Activated CD4-positive, CD25-positive, alpha-beta regulatory T cell (primary cell): ENCODE measurements around the gene ARHGAP45.
"Not testable (repeated sequence)": the region's sequence is repeated elsewhere in the genome, so short reads cannot be mapped to it uniquely, and the experiment has no call there.

Experiments
- DNase-seq, 4 experiments: peaks; one replicate each; lab custom pipeline; 2025; lab: John Stamatoyannopoulos, UW

The ARHGAP45 gene, protein sequence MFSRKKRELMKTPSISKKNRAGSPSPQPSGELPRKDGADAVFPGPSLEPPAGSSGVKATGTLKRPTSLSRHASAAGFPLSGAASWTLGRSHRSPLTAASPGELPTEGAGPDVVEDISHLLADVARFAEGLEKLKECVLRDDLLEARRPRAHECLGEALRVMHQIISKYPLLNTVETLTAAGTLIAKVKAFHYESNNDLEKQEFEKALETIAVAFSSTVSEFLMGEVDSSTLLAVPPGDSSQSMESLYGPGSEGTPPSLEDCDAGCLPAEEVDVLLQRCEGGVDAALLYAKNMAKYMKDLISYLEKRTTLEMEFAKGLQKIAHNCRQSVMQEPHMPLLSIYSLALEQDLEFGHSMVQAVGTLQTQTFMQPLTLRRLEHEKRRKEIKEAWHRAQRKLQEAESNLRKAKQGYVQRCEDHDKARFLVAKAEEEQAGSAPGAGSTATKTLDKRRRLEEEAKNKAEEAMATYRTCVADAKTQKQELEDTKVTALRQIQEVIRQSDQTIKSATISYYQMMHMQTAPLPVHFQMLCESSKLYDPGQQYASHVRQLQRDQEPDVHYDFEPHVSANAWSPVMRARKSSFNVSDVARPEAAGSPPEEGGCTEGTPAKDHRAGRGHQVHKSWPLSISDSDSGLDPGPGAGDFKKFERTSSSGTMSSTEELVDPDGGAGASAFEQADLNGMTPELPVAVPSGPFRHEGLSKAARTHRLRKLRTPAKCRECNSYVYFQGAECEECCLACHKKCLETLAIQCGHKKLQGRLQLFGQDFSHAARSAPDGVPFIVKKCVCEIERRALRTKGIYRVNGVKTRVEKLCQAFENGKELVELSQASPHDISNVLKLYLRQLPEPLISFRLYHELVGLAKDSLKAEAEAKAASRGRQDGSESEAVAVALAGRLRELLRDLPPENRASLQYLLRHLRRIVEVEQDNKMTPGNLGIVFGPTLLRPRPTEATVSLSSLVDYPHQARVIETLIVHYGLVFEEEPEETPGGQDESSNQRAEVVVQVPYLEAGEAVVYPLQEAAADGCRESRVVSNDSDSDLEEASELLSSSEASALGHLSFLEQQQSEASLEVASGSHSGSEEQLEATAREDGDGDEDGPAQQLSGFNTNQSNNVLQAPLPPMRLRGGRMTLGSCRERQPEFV

DNA sequence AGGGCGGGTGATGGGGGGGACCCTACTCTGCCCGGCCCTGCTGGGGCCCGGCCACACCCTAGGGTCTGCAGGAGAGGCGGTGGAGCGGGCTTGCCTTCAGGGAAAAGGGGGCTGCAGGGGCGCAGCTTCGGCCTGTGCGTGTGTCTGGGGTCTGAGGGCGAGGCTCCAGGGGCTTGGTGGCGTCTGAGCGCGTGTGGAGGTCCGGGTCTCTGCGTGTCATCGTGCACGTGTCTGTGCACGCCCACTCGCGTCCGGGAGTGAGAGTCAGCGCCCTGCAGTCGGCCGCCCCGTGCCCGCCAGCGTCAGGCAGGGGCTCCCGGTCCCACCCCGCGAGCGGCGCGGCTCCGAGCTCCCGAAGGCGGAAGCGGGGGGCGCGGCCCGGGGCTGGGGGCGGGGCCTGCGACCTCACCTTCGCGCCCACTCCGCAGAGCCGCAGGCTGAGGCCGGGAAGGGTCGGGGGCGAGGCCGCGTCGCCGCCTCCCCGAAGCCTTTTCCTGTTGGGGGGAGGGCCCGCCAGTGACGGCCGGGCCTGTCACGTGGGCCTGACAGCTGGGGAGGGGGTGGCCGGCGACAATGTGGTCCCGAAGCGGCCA, at the start of gene ARHGAP45:
TSS of gene ARHGAP45 (plus strand) at position 420 of the 593 bp plus-strand sequence. CDS start 239 bp downstream, outside the sequence.
- DNase-seq, result peak; percentile 56 to 74 (median 65)

DNA sequence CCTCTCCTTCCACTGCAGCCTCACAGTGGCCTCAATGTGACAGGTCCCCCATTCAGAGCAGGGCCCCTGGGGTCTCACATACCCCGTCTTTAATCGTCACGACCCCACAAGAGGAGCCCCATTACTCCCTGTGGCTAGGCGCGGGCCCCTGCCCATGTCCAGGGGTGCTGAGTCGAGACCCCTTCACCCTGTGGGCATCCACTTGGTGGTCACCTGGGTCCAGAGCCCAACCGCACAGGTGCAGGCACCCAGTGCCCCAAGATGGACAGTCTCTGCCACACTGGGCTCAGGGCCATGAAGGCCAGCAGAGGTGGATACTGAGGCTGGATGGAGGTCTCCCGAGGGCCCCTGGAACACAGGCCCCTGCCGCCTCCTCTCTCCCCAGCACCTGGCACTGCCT, 49.1 kb upstream of the ARHGAP45 start:
- no peak for DNase-seq

DNA sequence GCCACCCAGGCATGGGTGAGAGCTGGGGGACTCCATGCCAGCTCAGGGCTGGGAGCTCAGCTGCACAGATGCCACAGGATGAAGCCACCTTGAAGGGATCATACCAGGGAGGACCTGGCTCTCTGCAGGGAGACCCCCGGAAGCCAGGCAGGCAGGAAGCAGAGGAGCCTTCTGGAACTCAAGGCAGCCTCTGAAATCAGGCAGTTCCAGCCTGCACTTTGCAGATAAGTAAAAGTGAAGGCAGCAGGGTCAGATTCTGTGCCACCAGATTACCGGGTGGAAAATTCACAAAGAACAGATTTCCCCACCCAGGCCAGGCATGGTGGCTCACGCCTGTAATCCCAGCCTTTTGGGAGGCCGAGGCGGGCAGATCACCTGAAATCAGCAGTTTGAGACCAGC, 48.6 kb upstream of the ARHGAP45 start:
- no peak for DNase-seq

DNA sequence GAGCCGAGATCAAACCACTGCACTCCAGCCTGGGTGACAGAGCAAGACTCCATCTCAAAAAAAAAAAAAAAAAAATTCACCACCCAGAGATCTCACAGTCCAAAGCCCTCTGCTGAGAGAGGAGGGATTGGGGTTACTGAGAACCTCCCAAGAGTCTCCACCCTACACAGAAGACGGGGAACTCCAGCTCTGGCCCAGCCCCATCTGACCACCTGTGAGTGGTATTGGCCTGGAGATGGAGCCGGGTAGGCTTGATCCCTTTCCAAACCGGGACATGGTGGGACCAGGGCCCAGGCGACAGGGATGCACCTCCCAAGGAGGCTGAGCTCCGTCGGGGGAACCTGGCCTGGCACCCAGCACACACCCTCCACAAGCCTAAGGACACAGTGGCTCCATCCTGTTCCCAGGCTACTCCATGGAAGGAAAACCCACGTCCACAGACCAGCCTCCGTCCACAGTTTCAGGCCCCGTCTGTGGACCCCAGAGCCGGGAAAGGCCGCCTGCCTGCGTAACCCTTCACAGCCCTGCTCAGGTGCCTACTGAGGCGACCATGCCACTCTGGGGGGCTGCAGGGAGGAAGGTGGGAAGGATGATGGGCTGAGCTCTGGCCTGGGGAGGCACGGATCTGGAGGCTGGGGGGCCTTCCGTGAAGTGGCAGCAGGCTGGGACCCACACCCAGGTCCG, 47.9 kb upstream of the ARHGAP45 start:
- no peak for DNase-seq

DNA sequence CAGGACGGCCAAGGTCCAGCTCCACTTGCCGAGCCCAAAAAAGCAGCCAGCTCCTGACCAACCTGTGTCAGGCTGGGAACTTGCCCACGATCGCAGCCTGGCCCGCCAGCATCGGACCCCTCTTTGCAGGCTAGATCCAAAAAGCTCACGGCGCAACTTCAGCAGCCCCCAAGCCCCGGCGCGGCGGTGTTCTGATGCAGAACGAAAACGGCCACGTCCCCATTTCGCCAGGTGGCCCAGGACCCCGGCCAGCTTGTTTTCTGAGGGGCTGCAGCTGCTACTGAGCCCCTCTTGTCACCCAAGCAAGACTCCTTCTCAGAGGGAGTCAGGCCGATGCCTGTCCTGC, 47.4 kb upstream of the ARHGAP45 start:
- no peak for DNase-seq

DNA sequence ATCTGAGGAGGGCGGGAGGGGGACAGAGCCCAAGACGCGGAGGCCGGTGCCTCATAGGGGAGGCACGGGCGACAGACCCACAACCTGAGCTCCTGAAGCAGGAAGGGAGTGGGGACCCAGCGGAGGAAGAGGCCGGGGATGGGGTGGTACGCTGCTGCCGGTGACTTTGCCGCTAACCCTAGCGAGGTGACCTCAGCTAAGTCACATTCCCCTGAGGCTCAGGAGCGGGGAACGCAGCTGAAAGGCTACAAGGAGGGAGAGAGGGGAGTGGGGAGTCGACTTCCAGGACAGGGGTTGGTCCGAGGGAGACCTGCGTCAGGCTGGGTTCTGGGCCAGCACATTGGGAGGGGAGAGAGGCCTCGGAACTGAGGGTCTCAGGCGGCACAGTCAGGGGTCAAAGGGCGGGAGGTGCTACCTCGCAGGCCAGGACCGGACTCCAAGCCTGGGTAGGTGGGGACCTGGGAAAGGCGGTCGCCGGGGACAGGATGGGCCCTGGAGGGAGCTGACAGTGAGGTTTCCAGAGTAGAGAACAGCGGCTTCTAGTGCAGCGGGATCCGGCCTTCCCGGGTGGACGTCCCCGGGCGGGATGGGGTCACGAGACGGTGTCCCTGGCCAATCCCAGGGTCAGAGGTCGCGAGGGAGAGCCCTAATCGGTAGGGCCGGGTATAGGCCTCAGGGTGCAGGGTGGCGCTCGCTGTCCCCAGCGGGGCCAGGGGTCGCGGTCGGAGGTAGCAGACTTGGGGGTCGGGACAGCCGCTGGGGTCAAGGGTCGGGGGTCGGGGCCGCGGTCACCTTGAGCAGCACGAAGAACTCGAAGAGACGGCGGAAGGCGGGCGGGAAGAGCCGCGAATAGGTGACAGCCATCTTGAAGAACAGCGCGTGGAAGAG, 46.7 kb upstream of the ARHGAP45 start:
- DNase-seq, result no peak

DNA sequence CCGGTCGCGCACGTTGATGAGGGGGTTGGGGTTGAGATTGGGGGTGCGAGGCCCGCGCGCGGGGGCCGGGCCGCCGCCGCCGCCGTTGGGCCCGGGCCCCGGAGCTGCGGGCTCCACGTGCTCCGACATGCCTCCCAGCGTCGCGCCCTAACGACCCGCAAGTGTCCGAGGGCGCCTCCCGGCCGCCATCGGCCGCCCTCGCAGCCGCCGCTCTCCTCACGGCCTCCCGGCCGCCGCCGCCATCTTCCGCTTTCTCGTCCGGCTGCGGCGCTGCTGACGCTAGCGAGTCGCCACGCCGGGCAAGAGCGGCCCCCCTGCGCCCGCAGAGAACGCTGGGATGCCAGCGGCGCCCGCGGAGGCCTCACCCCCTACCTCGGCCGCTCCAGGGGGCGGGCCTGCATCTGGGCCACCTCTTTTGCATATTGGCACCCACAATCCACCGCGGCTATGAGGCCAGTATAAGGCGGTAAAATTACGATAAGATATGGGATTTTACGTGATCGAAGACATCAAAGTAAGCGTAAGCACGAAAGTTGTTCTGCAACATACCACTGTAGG, 46.0 kb upstream of the ARHGAP45 start, which contains the start of gene TMEM259:
TSS of gene TMEM259 (minus strand) at position 256 of the 558 bp plus-strand sequence. CDS start at position 129, 127 bp downstream.
- peak; percentile 91 to 97 (median 96) for DNase-seq

DNA sequence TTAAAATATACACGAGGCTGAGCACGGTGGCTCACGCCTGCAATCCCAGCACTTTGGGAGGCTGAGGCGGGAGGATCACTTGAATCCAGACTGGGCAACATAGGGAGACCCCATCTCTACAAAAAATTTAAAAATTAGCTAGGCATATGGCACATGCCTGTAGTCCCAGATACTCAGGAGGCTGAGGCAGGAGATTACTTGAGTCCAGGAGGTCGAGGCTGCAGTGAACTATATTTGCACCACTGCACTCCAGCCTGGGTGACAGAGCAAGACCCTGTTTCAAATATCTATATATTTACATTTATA, 43.1 kb upstream of the ARHGAP45 start:
- not testable (repeated sequence) for DNase-seq

DNA sequence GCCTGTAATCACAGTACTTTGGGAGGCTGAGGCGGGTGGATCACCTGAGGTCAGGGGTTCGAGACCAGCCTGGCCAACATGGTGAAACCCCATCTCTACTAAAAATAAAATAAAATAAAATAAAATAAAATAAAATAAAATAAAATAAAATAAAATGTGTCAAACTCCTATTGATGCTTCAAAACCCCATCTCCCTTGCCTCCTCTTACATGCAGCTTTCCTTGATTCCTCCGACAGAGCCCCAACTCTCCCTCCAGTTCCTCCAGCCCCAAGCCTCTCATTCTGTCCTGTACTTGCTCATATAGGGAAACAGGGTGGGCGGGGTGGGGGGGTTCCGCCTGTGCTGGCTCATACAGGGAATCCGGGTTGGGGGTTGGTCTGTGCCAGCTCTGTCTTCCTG, 41.9 kb upstream of the ARHGAP45 start:
- DNase-seq, result not testable (repeated sequence)

DNA sequence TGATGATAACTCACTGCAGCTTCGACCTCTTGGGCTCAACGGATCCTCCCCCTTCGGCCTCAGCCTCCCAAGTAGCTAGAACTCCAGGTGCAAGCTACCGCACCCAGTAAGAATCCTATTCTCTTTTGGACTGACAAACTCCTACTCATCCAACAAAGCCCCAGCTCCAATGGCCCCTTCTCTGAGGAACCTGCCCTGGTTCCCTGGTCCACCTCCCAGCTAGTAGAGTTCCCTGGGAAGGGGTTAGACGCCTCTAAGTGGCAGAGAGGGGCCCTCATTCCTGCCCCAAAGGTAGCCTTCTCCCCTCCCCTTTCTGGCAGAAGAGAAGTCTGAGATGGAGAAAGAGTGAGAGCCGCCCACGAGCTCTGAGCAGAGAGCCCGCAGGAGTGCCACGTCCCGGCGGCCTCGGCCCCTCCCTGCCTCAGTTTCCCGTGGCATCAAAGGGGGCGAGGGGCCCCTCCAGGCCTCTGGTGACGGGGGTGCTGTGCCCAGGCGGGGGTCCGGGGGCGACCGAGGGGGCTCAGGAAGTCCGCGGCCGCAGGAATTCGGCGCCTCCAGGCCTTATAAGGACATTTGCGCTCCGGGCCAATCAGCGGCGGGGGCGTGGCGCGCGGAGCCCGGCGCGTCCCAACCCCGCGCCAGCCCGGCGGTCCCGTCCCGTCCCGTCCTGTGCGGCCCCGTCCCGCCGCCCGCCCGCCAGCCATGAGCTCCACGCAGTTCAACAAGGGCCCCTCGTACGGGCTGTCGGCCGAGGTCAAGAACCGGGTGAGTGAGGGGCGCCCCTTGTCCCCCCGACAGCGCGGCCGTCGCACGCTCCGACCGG, 40.8 kb upstream of the ARHGAP45 start, which contains the start of gene CNN2:
TSS of gene CNN2 (plus strand) at position 649 of the 823 bp plus-strand sequence. CDS start at position 703, 54 bp downstream.
- DNase-seq, result peak in 3 of 4 experiments; percentile 27 to 40 (median 30)

DNA sequence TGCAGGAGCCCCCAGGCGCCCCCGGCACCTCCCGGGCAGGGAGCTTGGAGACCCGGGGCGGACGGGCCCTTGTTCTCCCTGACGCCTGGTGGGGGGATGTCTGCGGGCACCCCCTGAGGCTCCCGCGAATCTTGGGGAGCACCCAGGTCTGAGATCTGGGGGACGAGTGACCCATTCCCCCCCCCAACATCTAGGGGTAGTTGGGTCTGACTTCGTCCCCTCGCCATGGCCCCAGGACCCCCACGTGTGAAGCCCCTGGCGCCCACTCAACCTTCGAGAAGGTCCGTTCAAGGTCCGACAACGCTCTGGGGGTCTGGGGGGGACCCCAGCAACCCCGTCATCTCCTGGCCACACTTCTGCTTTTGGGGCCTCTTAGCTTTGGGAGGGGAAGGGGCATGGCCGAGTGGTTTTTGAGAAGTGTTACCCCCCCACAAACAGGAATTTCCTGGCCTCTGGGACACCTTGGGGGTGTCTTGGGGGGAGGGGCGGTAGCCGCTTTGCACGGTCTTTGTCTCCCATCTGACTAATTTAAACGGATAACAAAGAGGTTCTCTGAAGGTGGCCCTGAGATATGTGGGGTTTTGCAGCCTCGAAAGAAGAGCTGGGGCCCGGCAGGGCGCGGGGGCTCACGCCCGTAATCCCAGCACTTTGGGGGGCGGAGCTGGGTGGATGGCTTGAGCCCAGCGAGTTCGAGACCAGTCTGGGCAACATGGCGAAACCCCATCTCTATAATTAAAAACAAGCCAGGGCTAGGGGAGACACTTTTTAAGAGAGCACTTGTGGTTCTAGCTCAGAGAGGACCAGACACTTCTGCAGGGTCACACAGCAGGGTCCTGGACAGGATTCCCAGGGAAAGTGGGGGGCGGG, 40.0 kb upstream of the ARHGAP45 start:
- DNase-seq, result no peak

DNA sequence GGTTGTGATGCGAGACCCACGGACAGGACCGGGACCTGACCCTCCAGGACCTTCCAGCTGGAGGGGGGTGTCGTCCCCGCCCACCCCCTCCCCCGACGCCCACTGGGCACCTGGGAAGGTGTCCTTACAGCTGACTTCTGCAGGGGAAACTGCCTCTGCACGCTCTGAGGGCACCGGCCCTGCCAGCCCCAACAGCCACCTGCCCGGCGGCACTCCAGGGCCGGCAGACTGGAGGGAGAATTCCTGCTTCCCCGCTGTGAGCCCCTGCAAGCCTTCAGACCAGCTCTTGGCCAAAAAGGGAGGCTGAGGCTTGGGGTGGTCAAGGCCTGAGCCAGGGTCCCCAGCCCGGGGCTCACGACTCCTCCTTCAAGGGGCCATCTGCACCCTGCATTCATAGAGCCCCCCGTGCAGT, 39.3 kb upstream of the ARHGAP45 start:
- DNase-seq, result no peak

DNA sequence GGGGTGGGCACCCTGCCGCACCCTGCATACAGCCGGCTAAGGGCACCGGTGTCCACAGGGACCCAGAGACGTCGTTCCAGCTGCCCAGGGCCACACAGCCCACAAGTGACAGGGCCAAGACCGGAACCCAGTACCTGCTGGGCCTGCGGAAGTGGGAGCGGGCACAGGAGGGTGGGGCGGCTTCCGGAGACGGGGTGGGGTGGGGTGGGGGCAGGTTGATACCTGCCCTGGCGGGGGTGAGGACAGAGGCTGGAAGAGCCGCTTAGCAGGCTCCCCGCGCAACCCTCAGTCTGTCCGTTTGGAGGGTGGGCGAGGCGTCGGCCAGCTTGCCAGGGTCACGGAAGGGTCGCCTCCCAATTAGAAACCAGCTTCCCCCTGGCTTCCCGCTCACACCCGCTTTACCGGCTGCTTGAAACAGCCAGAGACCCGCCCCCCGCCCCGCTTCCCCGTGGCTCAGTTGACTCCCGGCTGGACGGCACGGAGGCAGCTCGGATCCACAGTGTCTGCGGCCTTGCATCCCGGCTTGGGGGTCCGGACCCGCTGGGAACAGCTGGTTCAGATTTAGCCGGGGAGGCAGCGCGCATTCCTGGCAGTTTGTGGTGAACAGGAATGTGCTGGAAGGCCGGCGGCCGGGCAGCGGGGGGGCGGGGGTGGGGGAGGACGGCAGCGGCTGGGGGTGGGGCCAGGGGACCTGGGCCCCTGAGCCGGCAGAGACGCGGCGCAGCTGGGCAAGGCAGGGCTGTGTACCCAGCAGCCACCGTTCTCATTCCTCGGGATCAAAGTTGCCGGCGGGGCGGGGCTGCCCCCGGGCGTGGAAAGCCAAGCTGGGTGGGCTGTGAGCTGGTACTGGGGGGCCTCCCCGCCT, 38.7 kb upstream of the ARHGAP45 start:
- DNase-seq, result peak in 3 of 4 experiments; percentile 32 to 74 (median 64)

DNA sequence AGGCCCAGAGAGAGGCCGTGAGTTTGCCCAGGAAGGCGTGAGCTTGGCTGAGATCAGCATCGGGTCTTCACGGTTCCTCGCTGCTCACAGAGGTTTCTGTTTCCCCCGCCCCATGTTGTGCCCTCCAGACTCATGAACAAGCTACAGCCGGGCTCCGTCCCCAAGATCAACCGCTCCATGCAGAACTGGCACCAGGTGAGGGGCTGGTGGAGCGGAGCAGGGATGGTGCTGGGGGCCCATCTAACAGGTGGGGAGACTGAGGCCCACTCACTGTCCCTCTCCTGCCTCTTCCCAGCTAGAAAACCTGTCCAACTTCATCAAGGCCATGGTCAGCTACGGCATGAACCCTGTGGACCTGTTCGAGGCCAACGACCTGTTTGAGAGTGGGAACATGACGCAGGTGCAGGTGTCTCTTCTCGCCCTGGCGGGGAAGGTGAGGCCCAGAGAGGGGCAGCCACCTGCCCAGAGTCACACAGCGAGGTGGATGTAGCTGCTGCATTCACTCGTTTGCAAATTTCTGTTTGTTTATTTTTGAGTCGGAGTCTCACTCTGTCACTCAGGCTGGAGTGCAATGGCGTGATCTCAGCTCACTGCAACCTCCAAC, 34.6 kb upstream of the ARHGAP45 start:
- DNase-seq, result no peak

DNA sequence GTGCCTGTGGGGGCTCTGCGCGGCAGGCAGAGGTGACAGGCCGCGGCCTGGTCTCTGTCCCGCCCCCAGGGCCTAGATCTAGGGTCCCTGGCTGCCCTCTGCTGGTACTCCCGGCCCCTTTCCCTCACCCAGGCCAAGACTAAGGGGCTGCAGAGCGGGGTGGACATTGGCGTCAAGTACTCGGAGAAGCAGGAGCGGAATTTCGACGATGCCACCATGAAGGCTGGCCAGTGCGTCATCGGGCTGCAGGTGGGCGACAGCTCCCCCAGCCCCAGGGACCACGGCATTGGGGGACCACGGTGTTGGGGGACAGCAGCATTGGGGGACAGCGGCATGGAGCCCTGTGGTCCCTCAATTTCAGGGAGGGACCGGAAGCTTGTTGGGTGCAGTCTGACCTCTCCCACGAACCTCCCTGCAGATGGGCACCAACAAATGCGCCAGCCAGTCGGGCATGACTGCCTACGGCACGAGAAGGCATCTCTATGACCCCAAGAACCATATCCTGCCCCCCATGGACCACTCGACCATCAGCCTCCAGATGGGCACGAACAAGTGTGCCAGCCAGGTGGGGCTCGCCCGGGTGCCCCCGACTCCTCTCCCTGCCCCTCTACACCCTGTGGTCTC, 30.9 kb upstream of the ARHGAP45 start:
- no peak for DNase-seq

DNA sequence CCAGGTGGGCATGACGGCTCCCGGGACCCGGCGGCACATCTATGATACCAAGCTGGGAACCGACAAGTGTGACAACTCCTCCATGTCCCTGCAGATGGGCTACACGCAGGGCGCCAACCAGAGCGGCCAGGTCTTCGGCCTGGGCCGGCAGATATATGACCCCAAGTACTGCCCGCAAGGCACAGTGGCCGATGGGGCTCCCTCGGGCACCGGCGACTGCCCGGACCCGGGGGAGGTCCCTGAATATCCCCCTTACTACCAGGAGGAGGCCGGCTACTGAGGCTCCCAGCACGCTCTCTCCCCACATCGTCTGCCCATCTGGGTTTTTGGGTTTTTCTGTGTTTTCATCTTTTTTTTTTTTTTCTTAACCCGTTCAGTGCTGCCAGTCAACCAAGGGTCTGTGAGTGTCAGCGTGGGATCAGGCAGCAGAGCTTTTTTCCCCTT, 29.3 kb upstream of the ARHGAP45 start:
- no peak for DNase-seq
